IPS-18a (cell line): Measurements from ENCODE around the gene CDK19.

ENCODE experiments used
- H3K27ac ChIP-seq: one replicate; pipeline ENCODE4 v1.5.1; 2013; ENCODE audit warnings: low read length
- H3K27me3 ChIP-seq: one replicate; pipeline ENCODE4 v1.6.1; 2013; ENCODE audit warnings: mild to moderate bottlenecking, low read length; ENCODE audit not compliant: control insufficient read depth, insufficient read depth
- H3K36me3 ChIP-seq: one replicate; pipeline ENCODE4 v1.6.1; 2013; ENCODE audit warnings: low read depth, low read length; ENCODE audit not compliant: control insufficient read depth
- H3K4me1 ChIP-seq: one replicate; pipeline ENCODE4 v1.6.1; 2013; ENCODE audit warnings: low read depth, low read length; ENCODE audit not compliant: control insufficient read depth
- H3K4me3 ChIP-seq: one replicate; pipeline ENCODE4 v1.5.1; 2013; ENCODE audit warnings: low read length
- H3K9ac ChIP-seq: one replicate; pipeline ENCODE4 v1.6.1; 2013; ENCODE audit warnings: mild to moderate bottlenecking, low read length, moderate library complexity
- H3K9me3 ChIP-seq: one replicate; pipeline ENCODE4 v1.6.1; 2013; ENCODE audit warnings: low read depth, low read length; ENCODE audit not compliant: control insufficient read depth

The CDK19 gene

DNA sequence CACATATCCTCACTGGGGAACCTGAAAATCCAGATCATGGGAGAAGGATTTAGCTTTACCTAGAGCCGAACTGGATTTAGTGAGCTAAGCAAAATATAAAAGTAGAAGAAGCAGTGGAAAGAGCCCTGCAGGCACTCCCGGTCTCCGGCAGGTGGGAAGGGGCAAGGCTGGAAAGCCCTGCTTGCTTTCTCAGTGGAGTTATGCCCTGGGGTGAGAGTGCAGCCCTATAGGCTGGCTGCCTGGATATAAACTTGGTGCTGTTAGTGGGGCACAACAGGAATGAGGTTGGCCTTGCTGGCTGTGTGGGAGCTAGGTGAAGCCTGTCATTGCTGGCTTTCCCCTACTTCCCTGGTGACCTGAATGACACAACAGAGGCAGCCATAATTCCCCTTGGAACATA is 122.0 kb downstream of the CDK19 start:
- no peaks in the 10 kb centered on the region for H3K9me3 ChIP-seq
- no peak overlapping the region for H3K9ac ChIP-seq
- no peak overlapping the region for H3K4me3 ChIP-seq
- peaks cover 9% of the 10 kb centered on the region for H3K4me1 ChIP-seq
- H3K27ac ChIP-seq, result no peak overlapping the region
- no peaks in the 10 kb centered on the region for H3K36me3 ChIP-seq
- H3K27me3 ChIP-seq, result no peaks in the 10 kb centered on the region

DNA sequence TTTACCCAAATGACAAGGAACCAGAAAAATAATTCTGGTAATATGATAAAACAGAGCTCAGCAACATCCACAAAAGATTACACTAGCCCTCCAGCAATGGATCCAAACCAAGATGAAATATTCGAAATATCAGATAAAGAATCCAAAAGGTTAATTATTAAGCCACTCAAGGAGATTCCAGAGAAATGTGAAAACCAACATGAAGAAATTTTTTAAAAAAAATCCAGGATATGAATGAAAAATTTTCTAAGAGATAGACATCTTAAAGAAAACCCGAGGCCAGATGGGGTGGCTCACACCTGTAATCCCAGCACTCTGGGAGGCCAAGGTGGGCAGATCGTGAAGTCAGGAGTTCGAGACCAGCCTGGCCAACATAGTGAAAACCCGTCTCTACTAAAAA is 124.4 kb downstream of the CDK19 start:
- peaks cover 9% of the 10 kb centered on the region for H3K4me1 ChIP-seq
- no peaks in the 10 kb centered on the region for H3K9me3 ChIP-seq
- H3K27me3 ChIP-seq, result no peaks in the 10 kb centered on the region
- H3K27ac ChIP-seq, result no peak overlapping the region
- H3K36me3 ChIP-seq, result no peaks in the 10 kb centered on the region
- H3K4me3 ChIP-seq, result no peak overlapping the region
- no peak overlapping the region for H3K9ac ChIP-seq

DNA sequence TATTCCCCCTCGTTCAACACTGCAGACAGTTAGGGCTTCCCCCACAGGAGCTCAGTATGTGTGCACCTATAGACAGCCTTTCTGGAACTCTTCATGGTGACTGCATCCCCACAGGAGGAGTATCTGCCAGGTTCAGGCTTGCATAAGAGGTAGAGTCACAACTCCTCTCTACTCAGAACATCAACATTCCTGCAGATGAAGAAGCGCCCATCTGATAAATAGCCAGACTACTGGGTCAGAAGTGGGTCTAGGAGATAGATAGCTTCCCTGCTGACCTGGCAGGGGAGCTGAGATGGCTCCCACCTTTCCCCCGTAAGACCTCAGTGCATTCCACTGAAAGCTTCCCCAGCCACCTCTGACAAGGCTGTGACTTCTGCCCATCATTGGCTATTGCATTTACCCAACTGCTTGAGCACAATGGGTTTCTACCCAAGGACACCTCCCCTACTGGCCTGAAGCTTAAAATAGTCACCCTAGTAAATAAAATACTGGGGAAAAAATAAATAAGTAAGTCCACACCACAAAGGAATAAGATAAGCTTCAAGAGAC is 125.1 kb downstream of the CDK19 start:
- Histone ChIP-seq H3K4me1 (peaks cover 9% of the 10 kb centered on the region), H3K9ac (no peak overlapping the region), H3K9me3 (no peaks in the 10 kb centered on the region), H3K4me3 (no peak overlapping the region), H3K27ac (no peak overlapping the region), H3K27me3 (no peaks in the 10 kb centered on the region), H3K36me3 (no peaks in the 10 kb centered on the region)

DNA sequence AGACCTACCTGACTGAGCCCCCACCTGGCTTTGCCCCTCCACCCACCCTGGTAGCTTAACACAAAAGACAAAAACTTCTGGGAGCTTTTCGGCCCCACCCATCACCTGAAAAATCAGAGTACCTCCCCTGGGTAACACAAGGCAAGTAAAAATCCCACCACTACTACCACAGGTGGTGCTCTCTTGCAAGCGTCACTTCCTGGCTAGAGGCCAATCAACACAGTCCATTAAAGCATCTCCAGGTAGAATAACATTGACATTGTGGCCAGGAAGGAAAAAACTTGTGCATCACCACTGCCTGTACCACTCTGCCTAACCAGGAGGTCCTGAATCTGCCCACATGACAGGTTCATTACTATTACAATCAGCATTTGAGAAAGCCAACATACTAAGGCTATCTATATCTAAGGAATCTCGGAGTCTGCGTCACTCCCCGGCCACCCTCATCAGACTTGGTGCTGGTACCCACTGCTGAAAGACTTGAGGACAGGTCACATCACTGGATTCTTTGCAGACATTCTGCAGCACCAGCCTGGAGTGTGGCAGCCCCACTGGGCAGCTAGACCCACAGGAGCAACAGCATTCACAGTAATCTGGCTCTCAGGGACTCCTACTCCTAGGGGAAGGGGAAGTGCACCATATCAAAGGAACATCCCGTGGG is 125.9 kb downstream of the CDK19 start:
- H3K27ac ChIP-seq, result no peak overlapping the region
- H3K9ac ChIP-seq, result no peak overlapping the region
- no peak overlapping the region for H3K4me3 ChIP-seq
- H3K9me3 ChIP-seq, result no peaks in the 10 kb centered on the region
- no peaks in the 10 kb centered on the region for H3K27me3 ChIP-seq
- no peaks in the 10 kb centered on the region for H3K36me3 ChIP-seq
- peaks cover 9% of the 10 kb centered on the region for H3K4me1 ChIP-seq

DNA sequence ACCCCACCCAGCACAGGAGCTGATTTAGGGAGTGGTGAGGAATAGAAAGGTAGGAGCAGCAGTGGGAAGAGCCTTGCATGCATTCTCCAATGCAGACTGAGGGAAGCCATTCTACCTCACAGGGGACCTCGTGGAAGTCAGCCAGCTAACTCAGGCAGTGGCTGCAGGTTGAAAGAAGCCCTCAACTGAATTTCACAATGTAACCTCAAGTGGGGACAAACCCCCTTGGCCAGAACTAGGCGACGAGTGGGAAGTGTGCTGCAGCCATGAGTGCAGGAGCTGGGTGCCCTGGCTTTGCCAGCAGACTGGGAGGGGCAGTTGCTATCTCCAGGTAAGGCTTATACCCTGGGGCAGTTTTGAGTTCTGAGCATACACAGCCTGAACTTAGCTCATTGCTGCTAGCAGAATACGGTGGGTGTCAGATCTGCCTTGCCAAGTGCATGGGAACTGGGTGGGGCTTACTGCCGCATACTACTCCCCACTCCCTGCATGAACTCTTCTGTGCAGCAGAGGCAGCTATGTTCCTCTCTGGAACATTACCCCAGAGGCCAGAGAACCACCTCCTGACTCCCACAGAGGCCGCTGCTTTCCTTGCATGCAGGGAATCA is 126.5 kb downstream of the CDK19 start:
- Histone ChIP-seq H3K36me3 (no peaks in the 10 kb centered on the region), H3K27me3 (no peaks in the 10 kb centered on the region), H3K4me1 (peaks cover 8% of the 10 kb centered on the region), H3K9ac (no peak overlapping the region), H3K4me3 (no peak overlapping the region), H3K27ac (no peak overlapping the region), H3K9me3 (no peaks in the 10 kb centered on the region)

DNA sequence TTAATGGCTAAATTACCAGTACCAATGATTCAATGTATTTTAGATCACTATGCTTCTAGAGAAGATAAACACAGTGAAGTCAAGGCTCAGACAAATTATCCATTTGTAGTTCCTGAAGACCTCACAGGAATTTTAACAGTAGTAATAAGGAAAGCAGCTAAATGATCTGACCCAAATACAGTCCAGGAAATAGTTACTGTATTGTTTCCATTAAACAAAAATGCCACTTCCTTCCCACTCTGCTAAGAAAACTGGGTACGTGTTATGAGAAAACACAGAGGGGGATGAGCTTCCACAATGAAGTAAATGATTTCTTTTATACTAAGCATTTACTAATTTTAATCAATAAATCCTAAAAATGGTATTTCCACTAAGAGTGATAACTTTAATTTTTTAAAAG is 127.9 kb downstream of the CDK19 start:
- Histone ChIP-seq H3K36me3 (no peaks in the 10 kb centered on the region), H3K9ac (no peak overlapping the region), H3K4me3 (no peak overlapping the region), H3K9me3 (no peaks in the 10 kb centered on the region), H3K4me1 (peaks cover 4% of the 10 kb centered on the region), H3K27me3 (no peaks in the 10 kb centered on the region), H3K27ac (no peak overlapping the region)

DNA sequence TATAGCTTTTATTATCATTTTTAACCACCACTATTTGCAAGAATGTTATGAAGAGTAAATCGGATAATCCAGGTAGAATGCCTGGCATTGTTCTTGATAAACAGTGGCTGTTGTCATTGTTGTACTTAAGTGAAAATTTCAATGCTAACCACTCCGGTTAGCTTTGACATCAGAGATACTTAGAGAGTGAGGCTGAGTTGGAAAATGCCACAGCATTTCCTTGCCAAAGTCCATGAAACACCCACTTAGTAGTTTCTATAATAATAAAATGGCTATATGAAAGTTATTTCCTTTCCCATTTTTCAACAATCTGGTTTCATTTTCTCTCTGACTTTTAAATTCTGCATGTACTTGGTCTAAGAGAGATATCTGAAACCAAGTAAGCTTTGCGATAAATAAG is 132.0 kb downstream of the CDK19 start:
- Histone ChIP-seq H3K4me3 (no peak overlapping the region), H3K9ac (no peak overlapping the region), H3K9me3 (no peaks in the 10 kb centered on the region), H3K36me3 (no peaks in the 10 kb centered on the region), H3K4me1 (no peaks in the 10 kb centered on the region), H3K27ac (no peak overlapping the region), H3K27me3 (no peaks in the 10 kb centered on the region)

DNA sequence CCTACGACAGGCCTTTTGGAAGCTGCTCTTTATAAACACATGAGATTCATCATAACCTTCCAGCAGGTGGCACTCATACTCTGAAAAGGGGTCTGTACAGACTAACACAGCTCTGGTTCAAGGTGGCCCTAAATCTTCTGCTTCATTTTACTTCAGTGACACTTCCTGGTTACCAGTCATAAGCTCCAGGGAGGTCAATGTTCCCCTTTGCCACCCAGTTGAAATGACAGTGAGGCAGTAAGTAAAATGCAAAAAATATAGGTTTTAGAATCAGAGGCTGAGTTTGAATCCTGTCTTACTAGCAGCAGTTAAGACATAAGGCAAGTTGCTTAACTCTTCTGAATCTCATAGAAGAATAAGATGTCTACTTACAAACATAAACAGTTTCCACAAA is 132.8 kb downstream of the CDK19 start:
- no peaks in the 10 kb centered on the region for H3K4me1 ChIP-seq
- no peak overlapping the region for H3K27ac ChIP-seq

DNA sequence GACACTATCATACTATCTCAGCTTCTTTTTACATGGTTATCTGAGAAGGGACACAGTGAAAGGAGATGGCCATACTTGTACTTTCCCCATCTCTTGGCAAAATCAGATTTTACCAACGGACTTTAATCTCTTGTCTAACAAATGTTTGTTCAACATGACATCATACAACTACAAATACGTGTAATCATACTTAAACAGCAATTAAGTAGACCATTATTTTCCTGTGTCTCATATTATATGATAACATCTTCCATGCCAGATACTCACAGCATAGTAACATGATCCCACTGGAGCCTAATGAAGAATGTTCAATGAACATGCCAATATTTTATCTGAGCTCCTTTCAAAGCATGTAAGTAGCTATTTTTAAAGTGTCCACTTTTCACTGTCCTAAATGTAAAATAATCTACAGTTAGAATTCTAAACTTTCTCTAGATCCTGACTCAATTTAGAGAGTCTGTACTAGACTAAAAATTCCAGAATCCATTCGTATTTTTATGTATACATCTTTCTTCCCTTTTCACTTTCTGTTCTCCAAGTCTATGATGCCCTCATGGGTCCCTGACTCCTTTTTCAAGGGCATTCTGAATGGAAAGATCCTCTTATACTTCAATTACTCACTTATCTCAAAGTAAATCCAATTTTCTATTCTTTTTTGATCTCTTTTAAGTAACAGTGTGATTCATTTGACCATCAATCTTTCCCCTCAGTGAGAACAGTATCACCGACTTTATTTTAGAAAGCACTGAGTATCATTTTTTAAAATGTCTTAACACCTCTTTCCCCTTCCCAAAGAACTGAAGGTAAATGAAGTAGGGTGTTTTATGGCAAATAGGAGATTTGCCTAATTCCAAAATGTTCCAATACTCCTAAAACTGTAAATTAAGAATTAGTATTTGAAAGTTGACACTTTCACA is 133.5 kb downstream of the CDK19 start:
- Histone ChIP-seq H3K9me3 (no peaks in the 10 kb centered on the region), H3K4me1 (no peaks in the 10 kb centered on the region), H3K4me3 (no peak overlapping the region), H3K27me3 (no peaks in the 10 kb centered on the region), H3K9ac (no peak overlapping the region), H3K36me3 (no peaks in the 10 kb centered on the region), H3K27ac (no peak overlapping the region)

More for the DNA sequence above, 132.8 kb downstream of the CDK19 start:
- no peaks in the 10 kb centered on the region for H3K27me3 ChIP-seq
- no peak overlapping the region for H3K4me3 ChIP-seq
- no peaks in the 10 kb centered on the region for H3K36me3 ChIP-seq
- H3K9ac ChIP-seq, result no peak overlapping the region
- no peaks in the 10 kb centered on the region for H3K9me3 ChIP-seq

DNA sequence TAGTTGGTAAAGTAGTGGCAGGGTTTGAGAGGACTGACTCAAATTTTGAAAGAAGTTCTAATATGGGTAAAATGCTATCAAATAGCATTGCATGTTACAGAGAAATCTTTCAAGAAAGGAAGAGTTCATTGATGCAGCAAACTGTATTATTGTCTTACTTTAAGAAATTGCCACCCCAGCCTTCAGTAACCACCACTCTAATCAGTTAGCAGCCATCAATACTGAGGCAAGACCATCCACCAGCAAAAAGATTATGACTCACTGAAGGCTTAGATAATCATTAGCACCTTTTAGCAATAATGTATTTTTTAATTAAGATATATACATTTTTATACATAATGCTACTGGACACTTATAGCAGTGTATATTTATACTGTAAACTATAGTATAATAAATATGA is 138.9 kb downstream of the CDK19 start:
- Histone ChIP-seq H3K4me3 (no peak overlapping the region), H3K4me1 (no peaks in the 10 kb centered on the region), H3K36me3 (no peaks in the 10 kb centered on the region), H3K27ac (no peak overlapping the region), H3K9ac (no peak overlapping the region), H3K9me3 (no peaks in the 10 kb centered on the region), H3K27me3 (no peaks in the 10 kb centered on the region)

DNA sequence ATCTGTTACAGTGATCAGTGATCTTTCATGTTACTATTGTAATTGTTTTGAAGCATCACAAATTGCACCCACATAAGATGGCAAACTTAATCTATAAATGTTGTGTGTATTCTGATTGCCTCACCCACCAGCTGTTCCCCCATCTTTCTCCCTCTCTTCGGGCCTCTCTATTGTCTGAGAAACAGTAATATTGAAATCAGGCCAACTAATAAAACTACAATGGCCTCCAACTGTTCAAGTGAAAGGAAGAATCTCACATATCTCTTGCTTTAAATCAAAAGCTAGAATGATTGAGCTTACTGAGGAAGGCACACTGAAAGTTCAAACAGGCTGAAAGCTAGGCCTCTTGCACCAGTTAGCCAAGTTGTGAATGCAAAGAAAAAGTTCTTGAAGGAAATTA is 141.2 kb downstream of the CDK19 start:
- Histone ChIP-seq H3K27me3 (no peaks in the 10 kb centered on the region), H3K9me3 (no peaks in the 10 kb centered on the region), H3K4me3 (no peak overlapping the region), H3K9ac (no peak overlapping the region), H3K27ac (no peak overlapping the region), H3K36me3 (no peaks in the 10 kb centered on the region), H3K4me1 (no peaks in the 10 kb centered on the region)
